Right atrium auricular region (tissue), 2 donors: ENCODE measurements around the gene TBL1Y. TPM values are rescaled to one million over a fixed set of nuclear protein-coding genes. Genes with fewer than 3 reads are reported as not detected.

ENCODE experiments used
- DNase-seq: peaks from one replicate; pipeline ENCODE4 v3.0.0-alpha.2; 2019; ENCODE audit warnings: low spot score
- H3K27ac ChIP-seq, 2 donors: fragments of 200-600 bp; sonication (generic); 1 replicate in 1 of 2; 2 replicates in 1 of 2; pipeline ENCODE4 v1.5.1; 2016 to 2019
- H3K27me3 ChIP-seq, 2 donors: fragments of 200-600 bp; sonication (generic); one replicate each; pipeline versions ENCODE4 v1.5.1 to v1.6.0; 2017 to 2019
- H3K36me3 ChIP-seq: fragments of 200-600 bp; sonication (generic); one replicate; pipeline ENCODE4 v1.5.1; 2016
- H3K4me1 ChIP-seq, 2 donors: fragments of 200-600 bp; sonication (generic); one replicate each; pipeline versions ENCODE4 v1.5.1 to v1.6.0; 2017 to 2019
- H3K4me3 ChIP-seq, 2 donors: fragments of 200-600 bp; sonication (generic); 1 replicate in 1 of 2; 2 replicates in 1 of 2; pipeline ENCODE4 v1.5.1; 2017 to 2019; ENCODE audit warnings: mild to moderate bottlenecking in 1 of 2, moderate library complexity in 1 of 2
- H3K9me3 ChIP-seq, 2 donors: fragments of 200-600 bp; sonication (generic); one replicate each; pipeline ENCODE4 v1.5.1; 2019
- CTCF ChIP-seq, 2 donors: fragments of 200-600 bp; sonication (generic); IDR thresholded peaks; one replicate each; pipeline ENCODE4 v1.5.1; 2019; ENCODE audit warnings: antibody characterized with exemption in 2 of 2
- total RNA-seq, 2 donors: library from RNA; depleted of rRNA; stranded (reverse); fragments of >200 nt; gene quantifications; one replicate each; pipeline ENCODE4 v1.1.0, GENCODE V29; 2016

TBL1Y gene
- total RNA-seq, 2 donors from 2014 or later: not detected

GRCh38 chrY:7097021-7097420, 186.5 kb downstream of the TBL1Y start:
- no peak for TF ChIP-seq CTCF (IDR thresholded peaks at IDR 0.05)
- no peak overlapping the region for H3K27ac ChIP-seq
- no peak overlapping the region for H3K4me3 ChIP-seq

GRCh38 chrY:7099742-7100141, 189.2 kb downstream of the TBL1Y start:
- TF ChIP-seq CTCF (IDR thresholded peaks at IDR 0.05): no peak
- Histone ChIP-seq H3K27me3 (no peaks in the 10 kb centered on the region), H3K4me3 (no peak overlapping the region), H3K27ac (no peak overlapping the region), H3K4me1 (no peaks in the 10 kb centered on the region), H3K36me3 (no peaks in the 10 kb centered on the region), H3K9me3 (no peaks in the 10 kb centered on the region)
- no peak for DNase-seq

More at GRCh38 chrY:7097021-7097420, 186.5 kb downstream of the TBL1Y start:
- no peak for DNase-seq
- no peaks in the 10 kb centered on the region for H3K36me3 ChIP-seq
- H3K9me3 ChIP-seq: no peaks in the 10 kb centered on the region
- H3K27me3 ChIP-seq: no peaks in the 10 kb centered on the region
- no peaks in the 10 kb centered on the region for H3K4me1 ChIP-seq

- no peaks in the 10 kb centered on the region for H3K27me3 ChIP-seq
- no peak overlapping the region for H3K4me3 ChIP-seq
- no peaks in the 10 kb centered on the region for H3K36me3 ChIP-seq
- H3K9me3 ChIP-seq: no peaks in the 10 kb centered on the region
- no peaks in the 10 kb centered on the region for H3K4me1 ChIP-seq
- DNase-seq: no peak
- TF ChIP-seq CTCF (IDR thresholded peaks at IDR 0.05): no peak
- H3K27ac ChIP-seq: no peak overlapping the region
These were observed 192.2 kb downstream of the TBL1Y start for GRCh38 chrY:7102680-7103079.

- H3K27me3 ChIP-seq: no peaks in the 10 kb centered on the region
- no peaks in the 10 kb centered on the region for H3K36me3 ChIP-seq
- no peak for TF ChIP-seq CTCF (IDR thresholded peaks at IDR 0.05)
- no peak overlapping the region for H3K4me3 ChIP-seq
- H3K4me1 ChIP-seq: no peaks in the 10 kb centered on the region
- no peaks in the 10 kb centered on the region for H3K9me3 ChIP-seq
- H3K27ac ChIP-seq: no peak overlapping the region
- no peak for DNase-seq
These were observed 196.7 kb downstream of the TBL1Y start for GRCh38 chrY:7107179-7107578.

- Histone ChIP-seq H3K27ac (no peak overlapping the region), H3K27me3 (no peaks in the 10 kb centered on the region), H3K4me3 (no peak overlapping the region), H3K4me1 (no peaks in the 10 kb centered on the region), H3K9me3 (no peaks in the 10 kb centered on the region), H3K36me3 (no peaks in the 10 kb centered on the region)
- DNase-seq: no peak
- TF ChIP-seq CTCF (IDR thresholded peaks at IDR 0.05): no peak
These were observed 199.6 kb downstream of the TBL1Y start for GRCh38 chrY:7110086-7110485.

- Histone ChIP-seq H3K9me3 (no peaks in the 10 kb centered on the region), H3K27me3 (no peaks in the 10 kb centered on the region), H3K4me3 (no peak overlapping the region), H3K27ac (no peak overlapping the region), H3K4me1 (no peaks in the 10 kb centered on the region), H3K36me3 (no peaks in the 10 kb centered on the region)
- DNase-seq: no peak
- TF ChIP-seq CTCF (IDR thresholded peaks at IDR 0.05): no peak
These were observed 205.4 kb downstream of the TBL1Y start for GRCh38 chrY:7115871-7116270.
